MM.1S (cell line): ENCODE data around the gene CTTNBP2NL.

ENCODE experiments used
- CTCF ChIP-seq: fragments of 300-600 bp; sonication (generic); IDR thresholded peaks from 2 replicates; pipeline ENCODE4 v1.5.1; 2016; ENCODE audit warnings: antibody characterized with exemption, low read length, mixed read lengths
- EZH2 ChIP-seq: fragments of 300-600 bp; sonication (generic); optimal IDR thresholded peaks from 2 replicates; pipeline ENCODE3; 2017; ENCODE audit warnings: low read depth, mild to moderate bottlenecking, antibody characterized with exemption, low read length, mixed read lengths
- EZH2phosphoT487 ChIP-seq: fragments of 300-600 bp; sonication (generic); IDR thresholded peaks from 2 replicates; pipeline ENCODE4 v1.6.1; 2018; ENCODE audit warnings: antibody characterized with exemption, low read length

- TF ChIP-seq EZH2phosphoT487 (no peak), EZH2 (no peak), CTCF (no peak)
These were observed 14.7 kb downstream of the CTTNBP2NL start for GRCh38 chr1:112410673-112411072.
